Embryonic facial prominence (tissue), 1 donor: ENCODE measurements around the gene KIF6.

Experiments used
- DNase-seq: peaks from one replicate; pipeline ENCODE4 v3.0.0-alpha.2; 2016; ENCODE audit errors: extremely low spot score

Gene KIF6

DNA sequence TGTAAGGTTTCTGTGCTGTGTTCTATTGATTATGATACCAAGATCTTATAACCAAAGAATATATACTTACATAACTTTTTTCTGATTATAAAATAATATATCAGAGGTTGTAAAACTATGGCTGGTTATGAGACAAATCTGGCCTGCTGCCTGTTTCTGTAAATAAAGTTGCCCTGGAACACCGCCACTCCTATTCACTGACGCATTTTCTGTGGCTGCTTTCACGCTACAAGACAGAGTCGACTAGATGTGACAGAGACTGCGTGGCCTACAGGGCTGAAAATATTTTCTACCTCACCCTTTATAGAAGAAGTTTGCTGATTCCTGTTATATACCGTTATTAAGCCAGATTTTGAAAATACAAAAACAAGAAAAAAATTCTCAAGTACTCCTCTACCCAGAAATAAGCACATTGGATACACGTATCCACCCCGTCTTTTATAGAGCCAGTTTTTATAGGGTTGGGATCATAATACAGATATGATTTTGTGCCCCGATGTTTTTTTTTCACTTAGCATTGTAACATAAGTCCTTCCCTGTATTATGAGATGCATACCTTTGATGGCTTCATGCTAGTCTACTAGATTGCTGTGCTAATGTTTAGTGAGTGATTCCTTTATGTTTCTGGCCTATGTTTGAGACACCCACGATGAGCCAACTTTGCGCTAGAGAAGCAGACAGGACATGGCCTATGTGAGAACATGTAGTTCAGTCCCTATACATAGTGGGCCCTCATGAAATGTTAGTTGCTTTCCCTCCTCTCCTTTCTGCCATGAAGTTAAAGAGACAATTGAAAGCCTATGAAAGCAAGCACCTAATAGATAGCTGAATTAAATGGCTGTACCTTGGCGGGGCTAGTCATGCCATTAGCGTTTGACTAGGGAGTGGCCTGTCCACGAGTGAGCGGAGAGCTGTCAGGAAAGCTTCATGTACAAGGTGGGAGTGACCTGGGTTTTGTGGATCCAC, 304.6 kb downstream of the KIF6 start:
- no peak for DNase-seq

- no peak for DNase-seq
Observed at GRCh38 chr6:39419607-39420006, 305.6 kb downstream of the KIF6 start.

DNA sequence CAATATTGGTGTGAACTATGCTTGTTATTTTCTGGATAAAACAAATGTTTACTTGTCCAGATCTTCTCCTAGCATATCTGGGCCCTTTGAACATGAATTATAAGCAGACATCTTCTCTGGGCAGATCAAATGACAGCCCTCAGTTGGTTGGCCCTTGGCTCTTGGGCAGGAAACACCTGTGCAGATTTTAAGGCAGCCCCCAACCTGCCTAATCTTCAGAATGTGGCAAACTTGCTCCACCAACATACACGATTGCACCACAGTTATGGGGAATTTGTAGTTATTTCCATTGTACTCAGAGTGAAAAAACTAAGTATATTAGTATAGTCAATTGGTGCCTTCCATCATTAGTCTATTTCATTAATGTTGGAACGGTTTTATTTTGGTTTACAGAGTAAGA, 307.8 kb downstream of the KIF6 start:
- no peak for DNase-seq

GRCh38 chr6:39416728-39417127, 308.5 kb downstream of the KIF6 start:
- DNase-seq, result no peak

DNA sequence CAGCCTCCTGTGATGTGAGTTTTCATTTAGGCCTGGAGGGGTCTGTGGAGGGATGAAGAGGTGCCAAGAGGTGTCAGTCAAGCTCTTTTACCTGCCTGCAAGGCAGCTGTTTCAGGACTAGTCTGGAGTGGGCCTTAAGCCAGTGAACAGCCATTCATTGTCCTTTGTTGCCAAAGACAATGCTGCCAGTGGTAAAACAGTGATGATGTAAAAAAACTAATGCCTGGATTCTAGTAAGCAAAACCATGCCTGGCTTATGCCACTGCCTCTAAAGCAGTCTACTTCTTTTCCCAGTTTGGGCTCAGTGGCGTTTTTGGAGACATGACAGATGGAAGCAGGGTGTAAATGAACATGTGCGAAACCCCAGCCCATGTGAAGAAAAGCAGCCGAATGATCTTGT, 309.2 kb downstream of the KIF6 start:
- no peak for DNase-seq

DNA sequence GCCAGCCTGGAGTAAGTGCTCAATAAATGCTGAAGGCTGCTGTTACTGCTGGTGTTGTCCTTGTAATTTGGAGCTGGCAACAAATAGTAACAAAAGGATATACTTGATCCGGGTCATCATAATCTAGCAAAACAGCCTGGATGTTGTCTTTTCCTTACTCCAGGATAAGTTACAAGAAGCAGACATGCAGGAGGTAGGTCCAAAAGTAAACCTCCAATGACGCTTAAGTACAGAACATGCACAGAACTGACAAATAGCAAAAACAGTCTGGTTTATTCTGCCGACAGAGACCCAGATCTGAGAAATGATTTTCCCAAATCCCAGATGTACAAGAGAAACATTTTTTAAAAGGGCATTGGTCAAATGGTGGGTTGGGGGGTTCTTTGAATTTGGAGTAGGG, 309.7 kb downstream of the KIF6 start:
- no peak for DNase-seq

GRCh38 chr6:39411465-39411864, 313.7 kb downstream of the KIF6 start:
- DNase-seq, result no peak

GRCh38 chr6:39411001-39411400, 314.2 kb downstream of the KIF6 start:
- DNase-seq, result no peak

GRCh38 chr6:39409889-39410288, 315.3 kb downstream of the KIF6 start:
- DNase-seq, result no peak

- DNase-seq, result no peak
Observed at GRCh38 chr6:39407446-39407993, 317.7 kb downstream of the KIF6 start.

DNA sequence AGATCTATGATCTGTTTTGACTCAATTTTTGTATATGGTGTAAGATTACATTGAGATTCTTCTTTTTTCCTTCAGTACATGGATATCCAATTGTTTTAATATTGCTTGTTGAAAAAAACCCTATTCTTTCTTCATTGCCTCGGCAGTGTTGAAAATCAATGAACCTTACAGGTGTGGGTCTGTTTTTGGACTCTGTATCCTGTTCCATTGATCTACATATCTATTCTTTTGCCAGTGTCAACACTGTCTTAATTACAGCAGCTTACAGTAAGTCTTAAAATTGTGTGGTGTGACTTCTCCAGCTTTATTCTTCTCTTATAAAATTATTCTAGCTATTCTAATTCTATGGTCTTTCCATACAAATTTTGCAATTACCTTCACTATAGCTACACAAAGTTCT, 320.9 kb downstream of the KIF6 start:
- no peak for DNase-seq

- no peak for DNase-seq
Observed at GRCh38 chr6:39403304-39403703, 321.9 kb downstream of the KIF6 start.

GRCh38 chr6:39402239-39402751, 322.9 kb downstream of the KIF6 start:
- no peak for DNase-seq

GRCh38 chr6:39401376-39401775, 323.8 kb downstream of the KIF6 start:
- DNase-seq, result no peak

DNA sequence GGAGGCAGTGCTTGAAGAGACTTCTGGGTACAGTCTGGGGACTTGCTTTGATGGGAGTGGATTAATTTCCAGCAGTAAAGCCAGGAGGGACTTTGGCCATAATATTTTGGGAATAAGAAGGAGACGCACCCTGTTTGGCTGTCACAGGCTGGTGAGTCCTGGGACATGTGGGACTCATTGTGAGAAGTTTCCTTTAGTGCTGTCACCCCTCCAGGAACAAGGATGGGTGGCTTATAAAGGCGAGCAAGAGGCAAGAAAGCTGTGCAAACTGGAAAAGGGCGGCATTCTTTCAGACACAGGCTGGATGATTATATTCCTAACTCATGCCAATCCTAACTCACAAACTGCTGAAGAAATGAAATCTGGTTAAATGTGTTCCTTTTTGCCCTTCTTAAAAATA, 325.2 kb downstream of the KIF6 start:
- no peak for DNase-seq

- no peak for DNase-seq
Observed at GRCh38 chr6:39396854-39397253, 328.4 kb downstream of the KIF6 start.

DNA sequence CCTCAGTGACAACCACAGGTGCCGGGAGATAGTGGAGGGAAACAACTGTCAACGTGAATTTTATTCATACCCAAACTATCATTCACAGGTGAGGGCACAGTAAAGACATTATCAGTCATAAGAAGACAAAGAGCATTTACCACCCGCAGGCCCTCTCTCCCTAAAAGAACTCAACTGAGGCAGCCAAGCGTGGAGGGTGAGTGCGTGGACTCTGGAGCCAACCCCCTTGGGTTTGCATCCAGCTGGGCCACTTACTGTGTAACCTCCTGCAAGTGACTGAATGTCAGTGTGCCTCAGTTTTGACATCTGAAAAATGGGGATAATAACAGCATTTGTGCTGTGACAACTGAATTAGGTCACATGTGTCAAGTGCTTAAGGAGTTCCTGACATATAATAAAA, 332.1 kb downstream of the KIF6 start:
- no peak for DNase-seq

DNA sequence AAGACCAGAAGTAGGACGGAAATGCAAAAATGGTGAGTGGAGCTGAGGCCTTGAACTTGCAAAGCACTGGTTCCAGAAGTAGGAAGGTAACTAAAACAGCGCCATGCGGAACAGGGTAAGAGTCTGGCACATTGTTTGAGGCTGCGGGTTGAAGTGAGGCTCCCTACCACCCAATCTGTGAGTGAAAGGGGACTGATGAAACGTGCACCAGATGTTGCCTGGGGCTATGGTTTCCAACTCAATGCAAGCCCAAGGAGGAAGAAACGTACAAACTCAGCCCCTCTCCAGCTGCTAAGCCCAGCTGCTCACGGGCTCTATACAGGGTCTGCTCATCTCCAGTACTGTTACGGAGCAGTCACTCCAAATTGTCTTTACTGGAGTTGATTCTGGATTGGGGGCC, 334.0 kb downstream of the KIF6 start:
- no peak for DNase-seq

DNA sequence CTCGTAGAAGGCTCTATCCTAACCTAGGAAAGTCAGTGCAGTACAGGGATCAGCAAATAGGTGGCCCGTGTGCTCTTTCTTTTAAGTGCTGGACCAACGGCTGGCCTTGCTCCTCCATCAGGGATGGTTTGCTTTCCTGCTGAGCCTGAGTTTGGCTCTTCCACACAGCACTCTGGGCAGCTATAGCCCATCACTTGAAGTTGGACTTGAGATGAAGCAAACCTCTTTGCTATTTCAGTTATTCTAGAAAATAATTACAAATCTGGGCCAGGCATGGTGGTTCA, 335.8 kb downstream of the KIF6 start:
- no peak for DNase-seq

GRCh38 chr6:39388606-39389483, 336.4 kb downstream of the KIF6 start:
- no peak for DNase-seq

GRCh38 chr6:39387785-39388184, 337.4 kb downstream of the KIF6 start:
- DNase-seq, result no peak

DNA sequence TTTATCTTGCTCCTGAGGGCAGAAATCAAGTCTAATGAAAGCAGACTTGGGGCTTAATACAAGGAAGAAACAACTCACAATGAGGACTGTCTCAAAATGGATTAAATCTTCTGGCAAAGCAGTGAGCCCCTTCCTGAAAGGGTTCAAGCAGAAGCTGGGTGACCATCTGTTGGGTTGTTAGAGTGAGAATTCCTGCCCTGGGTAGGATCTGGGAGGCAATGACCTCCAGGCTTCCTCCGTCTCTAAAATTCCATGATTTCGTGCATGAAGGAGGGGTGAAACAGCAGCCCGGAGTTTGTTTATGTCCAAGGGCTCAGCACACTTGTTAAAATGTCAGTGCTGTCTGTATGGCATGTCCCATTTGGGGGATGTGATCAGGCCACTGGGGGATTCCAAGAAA, 338.7 kb downstream of the KIF6 start:
- DNase-seq, result no peak
